Neural cell (in vitro differentiated cells): ENCODE results near the gene UNC79. TPM values are rescaled to one million over a fixed set of nuclear protein-coding genes. Genes with fewer than 3 reads are reported as not detected.

Experiments
- H2AFZ ChIP-seq: fragments of 200-600, 300-800 bp; sonication (generic), shearing (Covaris generic); 2 replicates; pipeline ENCODE4 v1.6.0; 2014; ENCODE audit warnings: low read depth, mild to moderate bottlenecking, antibody characterized with exemption, low read length, moderate library complexity
- H3F3A ChIP-seq: fragments of 200-600 bp; shearing (Covaris generic); 2 replicates; pipeline ENCODE4 v1.6.1; 2016; ENCODE audit warnings: mild to moderate bottlenecking, moderate library complexity, mixed read lengths, antibody characterized with exemption, low read length; ENCODE audit not compliant: insufficient read depth, poor library complexity, severe bottlenecking
- H3K27ac ChIP-seq: fragments of 200-600, 300-800 bp; sonication (generic), shearing (Covaris generic); 2 replicates; pipeline ENCODE4 v1.5.1; 2014; ENCODE audit warnings: mild to moderate bottlenecking, low read length, moderate library complexity
- H3K27me3 ChIP-seq: fragments of 300-800, 200-600 bp; sonication (generic), shearing (Covaris generic); 2 replicates; pipeline ENCODE4 v1.6.0; 2014; ENCODE audit warnings: mild to moderate bottlenecking, low read depth, low read length, moderate library complexity; ENCODE audit not compliant: insufficient read depth
- H3K36me3 ChIP-seq: fragments of 300-800, 200-600 bp; sonication (generic), shearing (Covaris generic); 2 replicates; pipeline ENCODE4 v1.5.1; 2014; ENCODE audit warnings: mild to moderate bottlenecking, antibody characterized with exemption, low read length, moderate library complexity; ENCODE audit not compliant: insufficient read depth
- H3K4me2 ChIP-seq: fragments of 300-800, 200-600 bp; sonication (generic), shearing (Covaris generic); 2 replicates; pipeline ENCODE4 v1.6.0; 2014; ENCODE audit warnings: mild to moderate bottlenecking, low read length
- H3K4me3 ChIP-seq: fragments of 300-800, 200-600 bp; sonication (generic), shearing (Covaris generic); 2 replicates; pipeline ENCODE4 v1.5.1; 2014; ENCODE audit warnings: mild to moderate bottlenecking, low read length, moderate library complexity
- H3K79me2 ChIP-seq: fragments of 200-600 bp; shearing (Covaris generic); replicated peaks from 2 replicates; pipeline ENCODE4 v1.6.0; 2014; ENCODE audit warnings: mild to moderate bottlenecking, low read length, moderate library complexity; ENCODE audit not compliant: insufficient read depth
- H3K9ac ChIP-seq: fragments of 300-800, 200-600 bp; sonication (generic), shearing (Covaris generic); 2 replicates; pipeline ENCODE4 v1.6.1; 2016; ENCODE audit warnings: mild to moderate bottlenecking, low read length, mixed read lengths
- H3K9me2 ChIP-seq: fragments of 200-600 bp; shearing (Covaris generic); 2 replicates; pipeline ENCODE4 v1.6.1; 2016; ENCODE audit warnings: mild to moderate bottlenecking, low read length, mixed read lengths; ENCODE audit not compliant: insufficient read depth
- H3K9me3 ChIP-seq: fragments of 200-600, 300-800 bp; sonication (generic), shearing (Covaris generic); 2 replicates; pipeline ENCODE4 v1.6.1; 2016; ENCODE audit warnings: mild to moderate bottlenecking, mixed run types, low read length, moderate library complexity, mixed read lengths
- H4K20me1 ChIP-seq: fragments of 200-600 bp; shearing (Covaris generic); 2 replicates; pipeline ENCODE4 v1.6.1; 2016; ENCODE audit warnings: mild to moderate bottlenecking, mixed run types; ENCODE audit not compliant: insufficient read depth
- CTCF ChIP-seq: fragments of 450-650 bp; IDR thresholded peaks from 2 replicates; pipeline ENCODE4 v1.5.1; 2014; ENCODE audit warnings: antibody characterized with exemption, mild to moderate bottlenecking, moderate library complexity; ENCODE audit not compliant: poor library complexity, severe bottlenecking
- EP300 ChIP-seq: fragments of 450-650 bp; conservative IDR thresholded peaks from 2 replicates; pipeline ENCODE4 v1.6.1; 2014; ENCODE audit warnings: antibody characterized with exemption, mild to moderate bottlenecking, moderate library complexity; ENCODE audit not compliant: poor library complexity, severe bottlenecking
- EZH2 ChIP-seq: fragments of 200-600, 300-800 bp; shearing (Covaris generic), sonication (generic); IDR thresholded peaks from 2 replicates; pipeline ENCODE4 v1.6.1; 2014; ENCODE audit warnings: antibody characterized with exemption, low read length, borderline replicate concordance, mild to moderate bottlenecking; ENCODE audit not compliant: insufficient read depth, poor library complexity, severe bottlenecking
- MXI1 ChIP-seq: fragments of 450-650 bp; conservative IDR thresholded peaks from 2 replicates; pipeline ENCODE4 v1.6.1; 2014; ENCODE audit warnings: antibody characterized with exemption, mild to moderate bottlenecking; ENCODE audit not compliant: poor library complexity, severe bottlenecking
- POLR2AphosphoS5 ChIP-seq: IDR thresholded peaks from 2 replicates; pipeline ENCODE4 v1.6.1; 2012
- RAD21 ChIP-seq: fragments of 450-650 bp; conservative IDR thresholded peaks from 2 replicates; pipeline ENCODE4 v1.6.1; 2014; ENCODE audit warnings: antibody characterized with exemption, mild to moderate bottlenecking, moderate library complexity
- REST ChIP-seq: IDR thresholded peaks from 2 replicates; pipeline ENCODE4 v1.6.1; 2012; ENCODE audit warnings: borderline replicate concordance
- TAF1 ChIP-seq: IDR thresholded peaks from 2 replicates; pipeline ENCODE4 v1.6.1; 2012; ENCODE audit warnings: low read depth
- polyA plus RNA-seq: library from polyadenylated mRNA; depleted of rRNA; stranded (reverse); fragments of >200 nt; gene quantifications from 2 replicates; pipeline ENCODE4 v1.2.3, GENCODE V29; 2014

UNC79 gene
- polyA plus RNA-seq, 1 donor from 2014 or later: 22.6 TPM

- no peak overlapping the region for H2AFZ ChIP-seq
- H3K4me2 ChIP-seq: no peak overlapping the region
- no peaks in the 10 kb centered on the region for H3F3A ChIP-seq
- H3K9me2 ChIP-seq: no peaks in the 10 kb centered on the region
- no peaks in the 10 kb centered on the region for H4K20me1 ChIP-seq
- H3K36me3 ChIP-seq: peaks cover 19% of the 10 kb centered on the region
- H3K9me3 ChIP-seq: no peaks in the 10 kb centered on the region
- H3K79me2 ChIP-seq: no peaks in the 10 kb centered on the region
- TF ChIP-seq CTCF (no peak), TAF1 (no peak), EP300 (no peak), RAD21 (no peak), REST (no peak), EZH2 (no peak)
- no peaks in the 10 kb centered on the region for H3K27me3 ChIP-seq
- H3K9ac ChIP-seq: no peak overlapping the region
- H3K4me3 ChIP-seq: no peak overlapping the region
- no peak overlapping the region for H3K27ac ChIP-seq
Measured at GRCh38 chr14:93591506-93591905, 160.8 kb downstream of the UNC79 start.

- Histone ChIP-seq H3K9me2 (no peaks in the 10 kb centered on the region), H3K79me2 (no peaks in the 10 kb centered on the region), H3K9ac (no peak overlapping the region), H3K4me2 (no peak overlapping the region), H3K27ac (no peak overlapping the region), H4K20me1 (no peaks in the 10 kb centered on the region), H3K9me3 (no peaks in the 10 kb centered on the region), H3F3A (no peaks in the 10 kb centered on the region), H3K36me3 (peaks cover 11% of the 10 kb centered on the region), H3K4me3 (no peak overlapping the region), H3K27me3 (no peaks in the 10 kb centered on the region), H2AFZ (no peak overlapping the region)
- TF ChIP-seq MXI1: no peak
- no peak for TF ChIP-seq EZH2
- TF ChIP-seq RAD21: no peak
- TF ChIP-seq CTCF: no peak
- TF ChIP-seq TAF1: no peak
- no peak for TF ChIP-seq POLR2AphosphoS5
- TF ChIP-seq REST: no peak
- no peak for TF ChIP-seq EP300
Measured at GRCh38 chr14:93592786-93593185, 162.0 kb downstream of the UNC79 start.
